Measurements from ENCODE around the gene SIPA1L3.

The SIPA1L3 gene

DNA sequence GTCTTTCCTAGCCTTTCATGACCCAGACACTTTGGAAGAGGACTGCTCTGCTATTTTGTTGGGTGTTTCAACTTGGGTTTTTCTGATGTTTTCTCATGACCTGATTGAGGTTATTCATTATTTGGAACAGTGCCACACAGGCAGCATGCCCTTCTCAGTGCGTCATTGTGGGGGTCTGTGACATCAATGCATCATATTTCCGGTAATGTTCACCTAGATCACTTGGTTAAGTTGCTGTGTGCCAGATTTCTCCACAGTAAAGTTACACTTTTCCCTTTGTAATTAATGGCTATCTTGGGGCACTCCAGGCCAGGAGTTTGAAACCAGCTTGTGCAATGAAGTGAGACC is 124.4 kb downstream of the SIPA1L3 start:
- ATAC-seq = no peak
- TF ChIP-seq PPARA (CRISPR knock-in tag; IDR thresholded peaks at IDR 0.05; ENCODE audit: borderline replicate concordance) (no peak), ZFP3 (CRISPR knock-in tag; IDR thresholded peaks at IDR 0.05) (no peak), ZC3H10 (CRISPR knock-in tag; IDR thresholded peaks at IDR 0.05) (no peak)

DNA sequence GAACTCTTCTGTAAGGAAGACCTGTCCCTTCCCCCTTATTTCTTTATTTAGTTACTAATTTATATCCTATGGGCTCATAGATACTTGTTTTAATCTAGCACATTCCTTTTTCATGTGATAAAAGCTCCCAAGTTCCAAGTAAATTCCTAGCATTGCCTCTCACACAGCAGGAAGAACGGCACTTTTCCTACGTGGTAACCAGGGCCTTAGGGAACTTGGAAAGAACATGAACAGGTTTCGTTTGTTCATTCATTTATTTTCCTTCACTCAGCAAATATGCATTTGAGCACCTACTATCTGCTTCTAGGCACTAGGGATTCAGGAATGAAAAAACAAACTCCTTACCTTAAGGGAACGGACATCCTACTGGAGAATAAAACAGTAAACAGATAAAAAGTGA is 125.1 kb downstream of the SIPA1L3 start:
- no peak for ATAC-seq
- TF ChIP-seq ZFP30 (CRISPR knock-in tag; IDR thresholded peaks at IDR 0.05) (no peak), SNAI2 (CRISPR knock-in tag; IDR thresholded peaks at IDR 0.05) (no peak), TCF4 (CRISPR knock-in tag; IDR thresholded peaks at IDR 0.05; ENCODE audit: borderline replicate concordance) (no peak), ZNF8 (CRISPR knock-in tag; IDR thresholded peaks at IDR 0.05) (no peak), TOX (CRISPR knock-in tag; IDR thresholded peaks at IDR 0.05; ENCODE audit: borderline replicate concordance) (no peak), ZFP3 (CRISPR knock-in tag; IDR thresholded peaks at IDR 0.05) (no peak), ZNF70 (CRISPR knock-in tag; IDR thresholded peaks at IDR 0.05) (no peak), ISL1 (CRISPR knock-in tag; IDR thresholded peaks at IDR 0.05) (no peak), ESRRG (CRISPR knock-in tag; IDR thresholded peaks at IDR 0.05) (no peak), ZNF565 (CRISPR knock-in tag; conservative IDR thresholded peaks at IDR 0.05; ENCODE audit: low read depth) (no peak), BACH2 (CRISPR knock-in tag; IDR thresholded peaks at IDR 0.05; ENCODE audit: borderline replicate concordance) (no peak), CSDC2 (CRISPR knock-in tag; IDR thresholded peaks at IDR 0.05) (no peak), ARNTL (CRISPR knock-in tag; IDR thresholded peaks at IDR 0.05; ENCODE audit: borderline replicate concordance, low read depth) (no peak)
- TF ChIP-seq, protein P1, sequence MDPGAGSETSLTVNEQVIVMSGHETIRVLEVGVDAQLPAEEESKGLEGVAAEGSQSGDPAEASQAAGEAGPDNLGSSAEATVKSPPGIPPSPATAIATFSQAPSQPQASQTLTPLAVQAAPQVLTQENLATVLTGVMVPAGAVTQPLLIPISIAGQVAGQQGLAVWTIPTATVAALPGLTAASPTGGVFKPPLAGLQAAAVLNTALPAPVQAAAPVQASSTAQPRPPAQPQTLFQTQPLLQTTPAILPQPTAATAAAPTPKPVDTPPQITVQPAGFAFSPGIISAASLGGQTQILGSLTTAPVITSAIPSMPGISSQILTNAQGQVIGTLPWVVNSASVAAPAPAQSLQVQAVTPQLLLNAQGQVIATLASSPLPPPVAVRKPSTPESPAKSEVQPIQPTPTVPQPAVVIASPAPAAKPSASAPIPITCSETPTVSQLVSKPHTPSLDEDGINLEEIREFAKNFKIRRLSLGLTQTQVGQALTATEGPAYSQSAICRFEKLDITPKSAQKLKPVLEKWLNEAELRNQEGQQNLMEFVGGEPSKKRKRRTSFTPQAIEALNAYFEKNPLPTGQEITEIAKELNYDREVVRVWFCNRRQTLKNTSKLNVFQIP (CRISPR knock-in tag; IDR thresholded peaks at IDR 0.05; ENCODE audit: borderline replicate concordance, low read depth) = no peak
- TF ChIP-seq, protein P2, sequence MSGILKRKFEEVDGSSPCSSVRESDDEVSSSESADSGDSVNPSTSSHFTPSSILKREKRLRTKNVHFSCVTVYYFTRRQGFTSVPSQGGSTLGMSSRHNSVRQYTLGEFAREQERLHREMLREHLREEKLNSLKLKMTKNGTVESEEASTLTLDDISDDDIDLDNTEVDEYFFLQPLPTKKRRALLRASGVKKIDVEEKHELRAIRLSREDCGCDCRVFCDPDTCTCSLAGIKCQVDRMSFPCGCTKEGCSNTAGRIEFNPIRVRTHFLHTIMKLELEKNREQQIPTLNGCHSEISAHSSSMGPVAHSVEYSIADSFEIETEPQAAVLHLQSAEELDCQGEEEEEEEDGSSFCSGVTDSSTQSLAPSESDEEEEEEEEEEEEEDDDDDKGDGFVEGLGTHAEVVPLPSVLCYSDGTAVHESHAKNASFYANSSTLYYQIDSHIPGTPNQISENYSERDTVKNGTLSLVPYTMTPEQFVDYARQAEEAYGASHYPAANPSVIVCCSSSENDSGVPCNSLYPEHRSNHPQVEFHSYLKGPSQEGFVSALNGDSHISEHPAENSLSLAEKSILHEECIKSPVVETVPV (CRISPR knock-in tag; IDR thresholded peaks at IDR 0.05) = no peak
- TF ChIP-seq, protein P3, sequence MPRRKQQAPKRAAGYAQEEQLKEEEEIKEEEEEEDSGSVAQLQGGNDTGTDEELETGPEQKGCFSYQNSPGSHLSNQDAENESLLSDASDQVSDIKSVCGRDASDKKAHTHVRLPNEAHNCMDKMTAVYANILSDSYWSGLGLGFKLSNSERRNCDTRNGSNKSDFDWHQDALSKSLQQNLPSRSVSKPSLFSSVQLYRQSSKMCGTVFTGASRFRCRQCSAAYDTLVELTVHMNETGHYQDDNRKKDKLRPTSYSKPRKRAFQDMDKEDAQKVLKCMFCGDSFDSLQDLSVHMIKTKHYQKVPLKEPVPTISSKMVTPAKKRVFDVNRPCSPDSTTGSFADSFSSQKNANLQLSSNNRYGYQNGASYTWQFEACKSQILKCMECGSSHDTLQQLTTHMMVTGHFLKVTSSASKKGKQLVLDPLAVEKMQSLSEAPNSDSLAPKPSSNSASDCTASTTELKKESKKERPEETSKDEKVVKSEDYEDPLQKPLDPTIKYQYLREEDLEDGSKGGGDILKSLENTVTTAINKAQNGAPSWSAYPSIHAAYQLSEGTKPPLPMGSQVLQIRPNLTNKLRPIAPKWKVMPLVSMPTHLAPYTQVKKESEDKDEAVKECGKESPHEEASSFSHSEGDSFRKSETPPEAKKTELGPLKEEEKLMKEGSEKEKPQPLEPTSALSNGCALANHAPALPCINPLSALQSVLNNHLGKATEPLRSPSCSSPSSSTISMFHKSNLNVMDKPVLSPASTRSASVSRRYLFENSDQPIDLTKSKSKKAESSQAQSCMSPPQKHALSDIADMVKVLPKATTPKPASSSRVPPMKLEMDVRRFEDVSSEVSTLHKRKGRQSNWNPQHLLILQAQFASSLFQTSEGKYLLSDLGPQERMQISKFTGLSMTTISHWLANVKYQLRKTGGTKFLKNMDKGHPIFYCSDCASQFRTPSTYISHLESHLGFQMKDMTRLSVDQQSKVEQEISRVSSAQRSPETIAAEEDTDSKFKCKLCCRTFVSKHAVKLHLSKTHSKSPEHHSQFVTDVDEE (CRISPR knock-in tag; IDR thresholded peaks at IDR 0.05) = no peak

DNA sequence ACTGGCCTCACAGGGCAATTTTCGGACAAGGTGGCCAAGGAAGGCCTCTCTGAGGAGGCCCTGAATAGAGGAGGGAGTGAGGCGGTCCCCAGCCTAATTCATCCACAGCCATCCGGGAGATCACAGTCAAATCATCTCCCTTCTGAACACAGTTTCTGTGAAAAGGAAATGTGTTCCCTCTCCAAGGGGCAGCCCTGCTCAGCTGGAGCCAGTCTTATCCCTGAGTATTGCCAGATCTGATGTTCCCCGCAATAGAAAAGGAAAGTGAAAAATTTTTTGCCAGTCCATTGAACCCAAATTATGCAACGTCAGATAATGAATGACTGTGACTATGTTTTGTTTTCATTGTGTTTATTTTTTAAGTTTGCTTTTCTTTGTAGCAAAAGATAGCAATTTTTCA is 125.9 kb downstream of the SIPA1L3 start:
- ATAC-seq = no peak
- TF ChIP-seq GLIS3 (CRISPR knock-in tag; IDR thresholded peaks at IDR 0.05) (no peak), ZFP3 (CRISPR knock-in tag; IDR thresholded peaks at IDR 0.05) (no peak), ESRRG (CRISPR knock-in tag; IDR thresholded peaks at IDR 0.05) (no peak), RARB (CRISPR knock-in tag; IDR thresholded peaks at IDR 0.05) (no peak), ARNTL (CRISPR knock-in tag; IDR thresholded peaks at IDR 0.05; ENCODE audit: borderline replicate concordance, low read depth) (no peak), BACH2 (CRISPR knock-in tag; IDR thresholded peaks at IDR 0.05; ENCODE audit: borderline replicate concordance) (no peak), TOX (CRISPR knock-in tag; IDR thresholded peaks at IDR 0.05; ENCODE audit: borderline replicate concordance) (no peak), PPARA (CRISPR knock-in tag; IDR thresholded peaks at IDR 0.05; ENCODE audit: borderline replicate concordance) (no peak), ZNF70 (CRISPR knock-in tag; IDR thresholded peaks at IDR 0.05) (no peak), SNAI2 (CRISPR knock-in tag; IDR thresholded peaks at IDR 0.05) (no peak)
- TF ChIP-seq, protein P4, sequence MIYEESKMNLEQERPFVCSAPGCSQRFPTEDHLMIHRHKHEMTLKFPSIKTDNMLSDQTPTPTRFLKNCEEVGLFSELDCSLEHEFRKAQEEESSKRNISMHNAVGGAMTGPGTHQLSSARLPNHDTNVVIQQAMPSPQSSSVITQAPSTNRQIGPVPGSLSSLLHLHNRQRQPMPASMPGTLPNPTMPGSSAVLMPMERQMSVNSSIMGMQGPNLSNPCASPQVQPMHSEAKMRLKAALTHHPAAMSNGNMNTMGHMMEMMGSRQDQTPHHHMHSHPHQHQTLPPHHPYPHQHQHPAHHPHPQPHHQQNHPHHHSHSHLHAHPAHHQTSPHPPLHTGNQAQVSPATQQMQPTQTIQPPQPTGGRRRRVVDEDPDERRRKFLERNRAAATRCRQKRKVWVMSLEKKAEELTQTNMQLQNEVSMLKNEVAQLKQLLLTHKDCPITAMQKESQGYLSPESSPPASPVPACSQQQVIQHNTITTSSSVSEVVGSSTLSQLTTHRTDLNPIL (CRISPR knock-in tag; IDR thresholded peaks at IDR 0.05; ENCODE audit: low read depth) = no peak
- TF ChIP-seq, protein P3 (CRISPR knock-in tag; IDR thresholded peaks at IDR 0.05) = no peak
